Activated CD8-positive, alpha-beta T cell treated with anti-CD3 and anti-CD28 coated beads for 36 hours (primary cell): ENCODE data around the gene SOX8. TPM values are rescaled to one million over a fixed set of nuclear protein-coding genes. Genes with fewer than 3 reads are reported as not detected.

Source experiments
- ATAC-seq: fragments of 200-7000 bp; cut with Tn5 transposase; one replicate; pipeline ENCODE4 v1.10.0; 2021; ENCODE audit warnings: mild to moderate bottlenecking, moderate library complexity
- CTCF ChIA-PET: fragments of 350-600 bp; sonication (Branson Sonifier 250); formaldehyde crosslinking; loops from one replicate; lab custom pipeline; 2021; ENCODE audit warnings: antibody characterized with exemption; lab: Charles Lee
- POLR2A ChIA-PET: fragments of 350-600 bp; sonication (Branson Sonifier 250); formaldehyde crosslinking; loops from one replicate; lab custom pipeline; 2021; ENCODE audit warnings: antibody characterized with exemption; lab: Charles Lee
- DNase-seq: peaks from one replicate; pipeline ENCODE4 v3.0.0-alpha.2; 2020
- H3K27ac Mint-ChIP-seq: one replicate; pipeline ENCODE4 v1.8.0; 2021; ENCODE audit warnings: mild to moderate bottlenecking, mixed read lengths
- H3K27me3 Mint-ChIP-seq: one replicate; pipeline ENCODE4 v1.8.0; 2021; ENCODE audit warnings: mixed read lengths
- H3K36me3 Mint-ChIP-seq: one replicate; pipeline ENCODE4 v1.8.0; 2021; ENCODE audit warnings: low read depth, mixed read lengths
- H3K4me1 Mint-ChIP-seq: one replicate; pipeline ENCODE4 v1.8.0; 2021; ENCODE audit warnings: low read depth, mixed read lengths
- H3K4me3 Mint-ChIP-seq: one replicate; pipeline ENCODE4 v1.8.0; 2021; ENCODE audit warnings: mild to moderate bottlenecking, moderate library complexity, mixed read lengths
- H3K9me3 Mint-ChIP-seq: one replicate; pipeline ENCODE4 v1.8.0; 2021; ENCODE audit warnings: mixed read lengths
- intact Hi-C: fragments of 100-400 bp; cut with micrococcal nuclease; formaldehyde crosslinking; loops from one replicate; pipeline ENCODE4 v1.10.0; 2022
- total RNA-seq, 2 experiments: library from RNA; stranded (reverse); gene quantifications; one replicate each; pipeline ENCODE4 v1.2.3, GENCODE V29; 2021
- TF ChIP-seq, protein P1 (sequence below): fragments of 200-600 bp; IDR thresholded peaks from one replicate; pipeline ENCODE4 v1.8.0; 2022; ENCODE audit warnings: antibody characterized with exemption, mild to moderate bottlenecking

SOX8 gene
- total RNA-seq, 2 experiments from 2014 or later: 1.6 to 2.1 TPM

DNA sequence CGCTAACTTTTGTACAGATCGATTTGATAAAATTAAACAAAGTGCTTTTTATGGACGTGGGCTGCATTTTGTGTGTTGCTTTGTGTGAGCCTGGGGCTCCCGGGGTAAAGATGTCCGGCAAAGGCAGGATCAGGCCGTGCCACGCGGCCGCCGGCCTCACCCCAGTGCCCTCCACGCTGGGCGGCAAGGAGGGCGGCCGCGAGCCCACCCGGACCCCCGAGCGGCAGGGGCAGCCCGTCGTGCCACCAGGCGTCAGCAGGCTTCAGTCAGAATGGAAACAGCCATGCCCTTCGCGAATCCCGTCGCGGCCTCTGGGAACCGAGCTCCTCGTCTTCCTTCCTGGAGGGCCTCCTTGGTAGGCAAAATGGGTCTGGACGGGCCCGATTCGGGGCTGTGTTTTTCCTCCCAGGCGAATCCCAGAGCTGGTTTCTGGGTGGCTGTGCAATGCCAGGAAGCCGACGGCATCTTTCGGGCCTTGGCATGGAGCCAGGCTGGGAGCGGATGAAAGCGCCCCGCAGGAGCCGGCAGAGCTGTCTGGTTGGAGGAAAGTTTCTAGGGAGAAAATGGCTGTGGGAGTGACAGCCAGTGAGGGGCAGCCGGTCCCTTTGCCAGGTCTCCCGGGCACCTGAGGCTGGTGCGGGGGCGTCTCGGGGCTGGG, 5.5 kb downstream of the SOX8 start:
- Mint-ChIP-seq H3K9me3 (no peaks in the 10 kb centered on the region), H3K4me3 (no peak overlapping the region), H3K27me3 (peaks cover 4% of the 10 kb centered on the region), H3K27ac (no peak overlapping the region), H3K4me1 (peaks cover 3% of the 10 kb centered on the region), H3K36me3 (no peaks in the 10 kb centered on the region)
- intact Hi-C loops: no loop called here
- no peak for ATAC-seq
- TF ChIP-seq, protein P1, sequence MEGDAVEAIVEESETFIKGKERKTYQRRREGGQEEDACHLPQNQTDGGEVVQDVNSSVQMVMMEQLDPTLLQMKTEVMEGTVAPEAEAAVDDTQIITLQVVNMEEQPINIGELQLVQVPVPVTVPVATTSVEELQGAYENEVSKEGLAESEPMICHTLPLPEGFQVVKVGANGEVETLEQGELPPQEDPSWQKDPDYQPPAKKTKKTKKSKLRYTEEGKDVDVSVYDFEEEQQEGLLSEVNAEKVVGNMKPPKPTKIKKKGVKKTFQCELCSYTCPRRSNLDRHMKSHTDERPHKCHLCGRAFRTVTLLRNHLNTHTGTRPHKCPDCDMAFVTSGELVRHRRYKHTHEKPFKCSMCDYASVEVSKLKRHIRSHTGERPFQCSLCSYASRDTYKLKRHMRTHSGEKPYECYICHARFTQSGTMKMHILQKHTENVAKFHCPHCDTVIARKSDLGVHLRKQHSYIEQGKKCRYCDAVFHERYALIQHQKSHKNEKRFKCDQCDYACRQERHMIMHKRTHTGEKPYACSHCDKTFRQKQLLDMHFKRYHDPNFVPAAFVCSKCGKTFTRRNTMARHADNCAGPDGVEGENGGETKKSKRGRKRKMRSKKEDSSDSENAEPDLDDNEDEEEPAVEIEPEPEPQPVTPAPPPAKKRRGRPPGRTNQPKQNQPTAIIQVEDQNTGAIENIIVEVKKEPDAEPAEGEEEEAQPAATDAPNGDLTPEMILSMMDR: no peak
- POLR2A ChIA-PET: no interaction called here
- no peak for DNase-seq
- CTCF ChIA-PET: no interaction called here

DNA sequence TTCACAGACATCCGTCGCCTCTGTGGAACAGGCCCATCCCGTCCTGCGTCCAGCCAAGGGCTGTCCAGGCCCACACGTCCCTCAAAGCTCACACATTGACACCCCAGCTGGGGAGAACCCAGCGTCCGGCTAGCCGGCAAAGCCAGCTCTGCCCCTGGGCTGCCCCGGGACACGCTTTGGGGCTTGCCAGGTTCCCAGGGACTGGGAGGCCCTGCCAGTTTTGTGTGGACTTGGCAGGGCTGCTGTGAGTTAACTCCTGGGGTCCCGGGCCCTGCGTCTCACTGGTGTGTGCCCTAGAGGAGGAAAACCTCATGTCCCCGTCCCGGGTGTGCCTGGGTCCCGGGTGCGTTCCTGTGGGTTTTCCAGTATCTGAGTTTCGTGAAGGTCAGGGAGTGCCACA, 6.3 kb downstream of the SOX8 start:
- H3K9me3 Mint-ChIP-seq: no peaks in the 10 kb centered on the region
- ATAC-seq (no peak), DNase-seq (no peak)
- H3K4me3 Mint-ChIP-seq: no peak overlapping the region
- intact Hi-C loops: no loop called here
- CTCF ChIA-PET: interaction anchor here (0.6 kb wide), 1 partner anchor 70 kb away, joined by 3 read pairs; no protein-coding TSS in a partner anchor
- POLR2A ChIA-PET: no interaction called here
- H3K27me3 Mint-ChIP-seq: peaks cover under 1% of the 10 kb centered on the region
- H3K27ac Mint-ChIP-seq: no peak overlapping the region
- TF ChIP-seq, protein P1: no peak
- no peaks in the 10 kb centered on the region for H3K36me3 Mint-ChIP-seq
- peaks cover 3% of the 10 kb centered on the region for H3K4me1 Mint-ChIP-seq

DNA sequence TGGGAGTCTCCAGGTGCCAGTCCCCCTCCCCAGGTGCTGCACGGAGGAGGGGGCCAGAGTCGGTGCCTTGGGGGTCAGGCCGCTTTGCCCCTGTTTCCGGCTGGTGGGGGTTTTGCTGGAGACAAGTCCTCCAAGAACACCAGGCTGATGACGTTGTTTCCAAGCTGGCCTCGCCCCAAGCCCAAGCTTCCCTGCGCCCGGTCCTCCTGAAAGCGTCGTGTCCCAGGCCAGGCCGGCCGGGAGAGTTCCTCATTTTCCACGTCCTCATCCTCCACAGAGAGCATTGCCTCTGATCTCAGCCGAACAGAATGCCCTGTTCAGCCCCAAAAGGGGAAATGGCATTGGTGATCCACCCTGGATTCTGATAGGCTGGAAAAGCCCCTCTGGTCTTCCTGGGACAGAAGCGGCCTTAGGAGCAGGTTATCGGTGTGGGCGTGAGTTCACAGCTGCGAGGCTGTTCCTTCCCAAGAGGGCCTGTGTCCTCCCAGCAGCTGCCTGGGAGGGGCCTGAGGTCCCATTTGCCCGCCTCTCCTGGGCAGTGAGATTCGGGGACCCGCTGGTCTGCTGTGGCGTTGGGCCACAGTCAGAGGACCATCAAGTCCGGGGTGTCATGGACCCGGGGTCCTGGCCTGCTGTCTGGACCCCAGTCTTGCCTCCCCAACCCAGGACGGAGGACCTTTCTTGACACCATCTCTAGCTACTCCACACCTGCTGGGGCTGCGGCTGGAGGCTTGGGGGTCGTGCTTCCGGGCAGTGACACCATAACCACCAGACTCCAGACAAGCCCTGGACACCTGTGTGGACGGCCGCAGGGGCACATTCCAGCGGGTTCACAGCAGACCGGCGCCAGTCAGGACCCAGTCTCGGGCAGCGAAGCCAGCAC, 7.1 kb downstream of the SOX8 start:
- DNase-seq (no peak), ATAC-seq (no peak)
- H3K27me3 Mint-ChIP-seq: no peaks in the 10 kb centered on the region
- H3K27ac Mint-ChIP-seq: no peak overlapping the region
- H3K9me3 Mint-ChIP-seq: no peaks in the 10 kb centered on the region
- no peak overlapping the region for H3K4me3 Mint-ChIP-seq
- no peaks in the 10 kb centered on the region for H3K36me3 Mint-ChIP-seq
- ChIA-PET CTCF (interaction anchor here (0.6 kb wide), 1 partner anchor 69 kb away, joined by 3 read pairs; no protein-coding TSS in a partner anchor), POLR2A (interaction anchor here (1.0 to 1.1 kb wide), 2 partner anchors 9 to 10 kb away, joined by 3 read pairs; no protein-coding TSS in a partner anchor)
- peaks cover 3% of the 10 kb centered on the region for H3K4me1 Mint-ChIP-seq
- intact Hi-C loops: no loop called here
- TF ChIP-seq, protein P1: no peak

DNA sequence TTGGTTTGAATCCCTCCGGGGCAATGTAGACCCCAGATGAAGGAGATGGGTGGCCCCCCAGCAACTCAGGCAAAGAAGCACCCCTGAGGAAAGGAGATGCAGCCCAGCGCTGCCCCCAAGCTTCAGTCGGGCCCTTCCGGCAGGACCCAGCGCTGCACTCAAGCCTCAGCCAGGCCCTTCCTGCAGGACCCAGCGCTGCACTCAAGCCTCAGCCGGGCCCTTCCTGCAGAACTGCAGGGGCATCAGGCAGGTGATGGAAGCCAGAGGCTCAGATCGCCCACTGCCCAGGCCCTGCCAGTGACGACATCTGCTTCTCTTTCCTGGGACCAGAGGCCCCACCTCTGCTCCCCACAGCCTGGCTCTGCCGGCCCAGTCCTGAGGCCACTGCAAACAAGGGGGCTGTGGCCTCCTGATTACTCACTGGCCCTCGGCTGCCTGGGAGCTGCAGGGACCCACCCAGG, 7.8 kb downstream of the SOX8 start:
- POLR2A ChIA-PET: interaction anchor here (1.0 to 1.1 kb wide), 2 partner anchors 9 to 11 kb away, joined by 3 read pairs; no protein-coding TSS in a partner anchor
- intact Hi-C loops: no loop called here
- Mint-ChIP-seq H3K27me3 (no peaks in the 10 kb centered on the region), H3K4me3 (no peak overlapping the region), H3K36me3 (no peaks in the 10 kb centered on the region), H3K4me1 (peaks cover 3% of the 10 kb centered on the region), H3K27ac (no peak overlapping the region), H3K9me3 (no peaks in the 10 kb centered on the region)
- no peak for DNase-seq
- CTCF ChIA-PET: no interaction called here
- ATAC-seq: no peak
- TF ChIP-seq, protein P1: no peak
